Endothelial cell of umbilical vein (primary cell): Measurements from ENCODE around the gene SEC11A. TPM values are rescaled to one million over a fixed set of nuclear protein-coding genes. Genes with fewer than 3 reads are reported as not detected.

Source experiments
- BruUV-seq: library from RNA; stranded (reverse); fragments of 400-500 nt; replicated peaks from 2 replicates; lab custom pipeline; 2021; lab: Mats Ljungman, UMichigan
- CTCF ChIA-PET: fragments of 300-600, 350-600 bp; sonication (Branson Sonifier 250); formaldehyde crosslinking; loops from one replicate; lab custom pipeline; 2021; ENCODE audit warnings: antibody characterized with exemption, inconsistent platforms; lab: Charles Lee
- POLR2A ChIA-PET: fragments of 300-600, 350-600 bp; sonication (Branson Sonifier 250); formaldehyde crosslinking; loops from one replicate; lab custom pipeline; 2021; ENCODE audit warnings: antibody characterized with exemption, inconsistent platforms; lab: Charles Lee
- DNase-seq: peaks from one replicate; pipeline ENCODE4 v3.0.0-alpha.2; 2011; ENCODE audit warnings: low read depth, low spot score
- FAIRE-seq: peaks from 2 replicates; lab custom pipeline; 2011; peaks lifted over from hg19 to GRCh38; lab: Jason Lieb, UNC
- H2AFZ ChIP-seq: 2 replicates; pipeline ENCODE4 v1.6.0; 2012; ENCODE audit warnings: low read depth, low read length, control low read depth, inconsistent platforms
- H3K27ac ChIP-seq: 2 replicates; pipeline ENCODE4 v1.5.1; 2011; ENCODE audit warnings: low read depth, mild to moderate bottlenecking, control low read depth, low read length, moderate library complexity; ENCODE audit not compliant: insufficient read depth
- H3K27me3 ChIP-seq, 2 experiments: 2 replicates each; pipeline versions ENCODE4 v1.6.0 to v1.6.1; 2011; ENCODE audit warnings: low read length in 2 of 2, mixed read lengths in 1 of 2; ENCODE audit not compliant: control insufficient read depth in 2 of 2, insufficient read depth in 2 of 2
- H3K36me3 ChIP-seq, 2 experiments: 2 replicates in 1 of 2; 3 replicates in 1 of 2; pipeline ENCODE4 v1.5.1; 2011; ENCODE audit warnings: low read length in 2 of 2, mild to moderate bottlenecking in 1 of 2, moderate library complexity in 1 of 2; ENCODE audit not compliant: control insufficient read depth in 2 of 2, insufficient read depth in 2 of 2; ENCODE audit errors: extremely low read depth in 1 of 2
- H3K4me1 ChIP-seq: 3 replicates; pipeline ENCODE4 v1.5.1; 2011; ENCODE audit warnings: mild to moderate bottlenecking, low read length; ENCODE audit not compliant: control insufficient read depth, insufficient read depth; ENCODE audit errors: extremely low read depth
- H3K4me2 ChIP-seq: 2 replicates; pipeline ENCODE4 v1.6.1; 2011; ENCODE audit warnings: low read length, control low read depth, mixed read lengths; ENCODE audit not compliant: insufficient read depth
- H3K4me3 ChIP-seq, 3 experiments: fragments of 200-600 bp in 1 of 3; sonication (generic), shearing (Covaris generic) in 1 of 3; replicated peaks in 1 of 3; 2 replicates each; pipeline ENCODE4 v1.5.1; 2011 to 2016; ENCODE audit warnings: control low read depth in 3 of 3, low read length in 3 of 3, mild to moderate bottlenecking in 2 of 3, inconsistent platforms in 1 of 3, low read depth in 1 of 3, moderate library complexity in 1 of 3; ENCODE audit not compliant: insufficient read depth in 1 of 3
- H3K79me2 ChIP-seq: 2 replicates; pipeline ENCODE4 v1.6.0; 2012; ENCODE audit warnings: low read length, inconsistent platforms; ENCODE audit not compliant: control insufficient read depth, insufficient read depth
- H3K9ac ChIP-seq: replicated peaks from 2 replicates; pipeline ENCODE3; 2011; ENCODE audit warnings: low read length, control low read depth; ENCODE audit not compliant: insufficient read depth; ENCODE audit errors: extremely low read depth
- H3K9me1 ChIP-seq: replicated peaks from 3 replicates; pipeline ENCODE4 v1.6.0; 2011; ENCODE audit warnings: mild to moderate bottlenecking, low read length; ENCODE audit not compliant: control insufficient read depth, insufficient read depth; ENCODE audit errors: extremely low read depth
- H3K9me3 ChIP-seq: replicated peaks from 2 replicates; pipeline ENCODE4 v1.5.1; 2012; ENCODE audit warnings: low read length, inconsistent platforms; ENCODE audit not compliant: control insufficient read depth, insufficient read depth
- H4K20me1 ChIP-seq: replicated peaks from 2 replicates; pipeline ENCODE3; 2011; ENCODE audit warnings: mild to moderate bottlenecking, low read length; ENCODE audit not compliant: control insufficient read depth, insufficient read depth; ENCODE audit errors: extremely low read depth
- EZH2 ChIP-seq: IDR thresholded peaks from 2 replicates; pipeline ENCODE4 v1.6.1; 2012; ENCODE audit warnings: borderline replicate concordance, low read depth, mild to moderate bottlenecking, moderate library complexity, low read length, inconsistent platforms; ENCODE audit not compliant: severe bottlenecking
- FOS ChIP-seq: IDR thresholded peaks from 2 replicates; pipeline ENCODE4 v1.6.1; 2011; ENCODE audit warnings: mild to moderate bottlenecking, low read length, moderate library complexity, borderline replicate concordance; ENCODE audit not compliant: insufficient read depth
- GATA2 ChIP-seq: IDR thresholded peaks from 2 replicates; pipeline ENCODE4 v1.7.0; 2011; ENCODE audit warnings: low read depth, mild to moderate bottlenecking, moderate library complexity, mixed read lengths, low read length; ENCODE audit not compliant: insufficient read length, insufficient read depth
- JUN ChIP-seq: IDR thresholded peaks from 2 replicates; pipeline ENCODE4 v1.6.1; 2011; ENCODE audit warnings: borderline replicate concordance, low read depth; ENCODE audit not compliant: insufficient read length, insufficient read depth
- MYC ChIP-seq: IDR thresholded peaks from one replicate; pipeline ENCODE4 v1.6.1; 2011; ENCODE audit warnings: mild to moderate bottlenecking, low read depth, low read length
- POLR2A ChIP-seq: IDR thresholded peaks from 2 replicates; pipeline ENCODE4 v1.6.1; 2012; ENCODE audit warnings: low read depth, mild to moderate bottlenecking, control low read depth, low read length
- POLR2AphosphoS5 ChIP-seq: IDR thresholded peaks from 2 replicates; pipeline ENCODE4 v1.6.1; 2012; ENCODE audit warnings: low read depth, mild to moderate bottlenecking, control low read depth, low read length, moderate library complexity; ENCODE audit not compliant: insufficient read depth
- dilution Hi-C: fragments of 300-500 bp; cut with MboI; formaldehyde crosslinking; loops from one replicate; pipeline ENCODE4 v1.15.0; 2019; ENCODE audit warnings: low sequenced_read_pairs; ENCODE audit not compliant: extremely low pct_ligation_motif_present
- intact Hi-C: fragments of 100-400 bp; cut with micrococcal nuclease; formaldehyde crosslinking; loops from one replicate; pipeline ENCODE4 v1.10.0; 2022
- polyA plus RNA-seq, 4 experiments: library from polyadenylated mRNA; depleted of rRNA in 3 of 4; stranded (reverse) in 3 of 4; unstranded in 1 of 4; fragments of >200 nt; gene quantifications; 2 replicates each; pipeline versions ENCODE4 v1.2.1 to v1.2.3, GENCODE V29; 2011 to 2012; ENCODE audit warnings: missing spikeins in 1 of 4
- total RNA-seq: library from RNA; stranded (reverse); gene quantifications from 2 replicates; pipeline ENCODE4 v1.2.3, GENCODE V29; 2021
- TF ChIP-seq, protein P1 (sequence below), 2 donors: IDR thresholded peaks; 1 replicate in 1 of 2; 2 replicates in 1 of 2; pipeline ENCODE4 v1.5.1; 2011; ENCODE audit warnings: low read length in 2 of 2, mild to moderate bottlenecking in 2 of 2, moderate library complexity in 2 of 2, control low read depth in 1 of 2, inconsistent platforms in 1 of 2, low read depth in 1 of 2; ENCODE audit not compliant: insufficient read depth in 1 of 2; ENCODE audit errors: extremely low read depth in 1 of 2
- TF ChIP-seq, protein P2 (sequence below): IDR thresholded peaks from 2 replicates; pipeline ENCODE4 v1.6.1; 2011; ENCODE audit not compliant: insufficient read depth, insufficient read length

Gene SEC11A
- total and polyA plus RNA-seq, 2 donors (not counting 3 experiments of a cell fraction or from before 2014, with no cell fraction given), result 189 to 204 TPM

DNA sequence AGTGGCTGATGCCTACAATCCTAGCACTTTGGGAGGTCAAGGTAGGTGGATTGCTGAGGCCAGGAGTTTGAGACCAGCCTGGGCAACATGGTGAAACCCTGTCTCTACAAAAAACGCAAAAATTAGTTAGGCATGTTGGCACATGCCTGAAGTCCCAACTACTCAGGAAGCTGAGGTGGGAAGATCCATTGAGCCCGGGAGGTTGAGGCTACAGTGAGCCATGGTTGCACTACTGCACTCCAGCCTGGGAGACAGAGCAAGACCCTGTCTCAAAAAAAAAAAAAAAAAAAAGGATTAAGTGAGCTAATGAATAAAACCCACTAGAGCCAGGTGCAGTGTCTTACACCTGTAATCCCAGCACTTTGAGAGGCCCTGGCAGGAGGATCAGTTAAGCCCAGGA, 6.7 kb upstream of the SEC11A start:
- H3K36me3 ChIP-seq, result no peaks in the 10 kb centered on the region
- peaks cover 7% of the 10 kb centered on the region for H3K4me1 ChIP-seq
- H3K27me3 ChIP-seq, result no peaks in the 10 kb centered on the region
- H3K79me2 ChIP-seq, result no peaks in the 10 kb centered on the region
- dilution Hi-C loops (no loop called here), intact Hi-C loops (no loop called here)
- H3K9me1 ChIP-seq, result no peaks in the 10 kb centered on the region
- no peak overlapping the region for H3K4me2 ChIP-seq
- no peak overlapping the region for H2AFZ ChIP-seq
- DNase-seq (no peak), FAIRE-seq (no peak)
- TF ChIP-seq POLR2AphosphoS5 (no peak), GATA2 (no peak), MYC (no peak), JUN (no peak), POLR2A (no peak), FOS (no peak), EZH2 (no peak)
- TF ChIP-seq, protein P1, sequence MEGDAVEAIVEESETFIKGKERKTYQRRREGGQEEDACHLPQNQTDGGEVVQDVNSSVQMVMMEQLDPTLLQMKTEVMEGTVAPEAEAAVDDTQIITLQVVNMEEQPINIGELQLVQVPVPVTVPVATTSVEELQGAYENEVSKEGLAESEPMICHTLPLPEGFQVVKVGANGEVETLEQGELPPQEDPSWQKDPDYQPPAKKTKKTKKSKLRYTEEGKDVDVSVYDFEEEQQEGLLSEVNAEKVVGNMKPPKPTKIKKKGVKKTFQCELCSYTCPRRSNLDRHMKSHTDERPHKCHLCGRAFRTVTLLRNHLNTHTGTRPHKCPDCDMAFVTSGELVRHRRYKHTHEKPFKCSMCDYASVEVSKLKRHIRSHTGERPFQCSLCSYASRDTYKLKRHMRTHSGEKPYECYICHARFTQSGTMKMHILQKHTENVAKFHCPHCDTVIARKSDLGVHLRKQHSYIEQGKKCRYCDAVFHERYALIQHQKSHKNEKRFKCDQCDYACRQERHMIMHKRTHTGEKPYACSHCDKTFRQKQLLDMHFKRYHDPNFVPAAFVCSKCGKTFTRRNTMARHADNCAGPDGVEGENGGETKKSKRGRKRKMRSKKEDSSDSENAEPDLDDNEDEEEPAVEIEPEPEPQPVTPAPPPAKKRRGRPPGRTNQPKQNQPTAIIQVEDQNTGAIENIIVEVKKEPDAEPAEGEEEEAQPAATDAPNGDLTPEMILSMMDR (IDR thresholded peaks at IDR 0.05; ENCODE audit: extremely low read depth in 1 of 2, insufficient read depth in 1 of 2, low read depth in 1 of 2, low read length in 2 of 2), result no peak
- TF ChIP-seq, protein P2, sequence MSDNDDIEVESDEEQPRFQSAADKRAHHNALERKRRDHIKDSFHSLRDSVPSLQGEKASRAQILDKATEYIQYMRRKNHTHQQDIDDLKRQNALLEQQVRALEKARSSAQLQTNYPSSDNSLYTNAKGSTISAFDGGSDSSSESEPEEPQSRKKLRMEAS, result no peak
- no peak overlapping the region for H3K27ac ChIP-seq
- CTCF ChIA-PET, result interaction anchor here (1.0 kb wide), 1 partner anchor 69 kb away, joined by 4 read pairs; the partner anchor contains the start of gene WDR73
- H3K9ac ChIP-seq, result no peak overlapping the region
- POLR2A ChIA-PET, result interaction anchor here (0.7 kb wide), 1 partner anchor 98 kb away, joined by 4 read pairs; no protein-coding TSS in a partner anchor
- H3K4me3 ChIP-seq, result no peak overlapping the region
- H3K9me3 ChIP-seq, result no peaks in the 10 kb centered on the region
- no peaks in the 10 kb centered on the region for H4K20me1 ChIP-seq
- no TSS peak for BruUV-seq
